ENCODE measurements around the gene ERCC2.
"Not testable (repeated sequence)": the region's sequence is repeated elsewhere in the genome, so short reads cannot be mapped to it uniquely, and the experiment has no call there.

The ERCC2 gene

DNA sequence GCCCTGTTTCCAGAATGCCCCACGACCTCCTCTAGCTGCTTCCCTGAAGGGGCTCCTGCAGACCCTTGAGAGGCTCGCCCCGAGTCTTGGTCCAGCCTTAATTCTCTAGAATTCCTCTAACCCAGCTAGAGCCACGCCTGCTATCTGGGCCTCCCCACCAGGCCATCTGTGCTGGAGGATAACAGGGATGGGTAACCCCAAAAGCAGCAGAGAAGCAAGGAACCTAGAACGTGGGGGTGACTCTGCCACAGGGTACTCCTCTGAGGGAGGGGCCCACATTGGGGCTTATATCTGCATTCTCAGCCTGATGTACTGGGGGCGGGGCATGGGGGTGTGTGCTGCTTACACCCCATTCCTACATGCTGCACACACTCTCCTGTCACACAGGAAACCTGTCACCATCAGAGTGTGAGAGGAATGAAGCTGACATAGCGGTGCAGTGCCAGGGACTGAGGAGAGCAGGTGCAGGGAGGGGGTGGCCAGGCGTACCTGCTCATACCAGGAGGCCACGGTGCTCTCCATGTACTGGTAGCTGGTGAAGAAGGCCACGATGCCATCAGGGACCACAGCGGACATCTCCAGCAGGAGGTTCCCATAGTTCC is 16.0 kb downstream of the ERCC2 start:
- DNase-seq (ENCODE audit: low read depth, low spot score), result no peak

DNA sequence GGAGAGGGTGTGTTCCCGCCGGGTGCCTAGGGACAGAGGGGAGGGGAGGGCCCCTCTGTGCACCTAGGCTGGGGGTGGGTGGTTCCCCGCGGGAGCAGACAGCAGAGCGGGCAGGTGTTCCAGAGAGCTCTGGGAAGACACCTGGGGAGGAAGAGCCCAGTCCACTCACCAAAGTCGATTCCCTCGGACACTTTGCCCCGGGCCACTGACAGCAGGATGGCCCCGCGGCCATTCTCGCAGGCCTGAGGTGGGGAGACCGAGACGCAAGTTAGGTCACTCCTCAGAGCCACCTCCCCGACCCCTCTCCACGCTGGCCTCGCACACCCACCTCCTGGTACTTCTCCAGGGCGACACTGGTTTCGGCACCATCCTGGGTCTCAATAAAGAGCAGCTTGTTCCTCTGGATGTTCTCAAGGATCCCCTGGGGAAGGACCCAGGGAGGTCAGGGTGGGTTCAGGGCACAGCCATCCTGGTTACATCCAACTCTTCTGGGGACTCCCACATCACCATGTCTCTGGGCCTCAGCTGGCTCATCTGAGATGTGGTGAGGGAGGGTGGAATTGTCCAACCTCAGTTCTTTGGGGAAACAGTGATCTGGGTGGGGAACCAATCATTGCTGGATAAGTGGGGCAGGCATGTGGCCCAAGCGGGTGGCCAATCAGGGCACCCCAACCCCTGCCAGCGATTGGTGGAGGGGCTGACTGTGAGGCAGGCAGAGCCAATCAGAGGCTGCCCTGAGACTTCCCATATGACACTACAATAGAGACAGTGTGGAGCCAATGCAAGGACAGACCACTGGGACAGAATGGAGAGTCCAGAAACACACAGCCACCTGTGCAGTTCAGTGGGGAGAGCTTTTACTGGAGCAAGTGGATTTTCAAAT is 17.2 kb downstream of the ERCC2 start:
- DNase-seq (ENCODE audit: low read depth, low spot score), result no peak

- no peak for DNase-seq (ENCODE audit: low read depth, low spot score)
Measured at GRCh38 chr19:45352471-45352870, 17.9 kb downstream of the ERCC2 start.

GRCh38 chr19:45352062-45352461 is 18.3 kb downstream of the ERCC2 start:
- no peak for DNase-seq (ENCODE audit: low read depth, low spot score)

DNA sequence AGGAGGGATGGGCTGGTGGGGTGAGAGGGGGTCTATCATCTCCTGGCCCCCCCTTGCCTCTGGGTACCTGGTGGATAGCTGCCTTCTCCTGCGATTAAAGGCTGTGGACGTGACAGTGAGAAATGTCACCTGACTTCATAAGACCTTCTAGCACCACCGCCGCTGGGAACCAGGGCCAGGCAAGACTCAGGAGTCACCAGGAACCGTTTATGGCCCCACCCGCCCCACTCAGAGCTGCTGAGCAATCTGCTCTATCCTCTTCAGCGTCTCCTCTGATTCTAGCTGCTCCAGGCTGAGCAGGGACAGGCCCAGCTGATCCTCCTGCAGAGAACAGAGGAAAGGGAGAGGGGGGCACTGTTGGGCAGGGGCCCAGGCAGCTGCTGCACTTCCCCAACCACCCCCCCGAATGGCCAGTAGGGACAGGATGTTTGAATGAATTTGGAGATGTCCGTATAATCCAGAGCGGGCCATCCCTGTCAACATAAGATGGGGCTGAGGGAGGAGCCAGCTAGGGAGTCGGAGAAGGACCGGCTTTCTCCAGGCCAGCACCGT is 18.9 kb downstream of the ERCC2 start:
- DNase-seq (ENCODE audit: low read depth, low spot score), result no peak

GRCh38 chr19:45350477-45351058 is 19.8 kb downstream of the ERCC2 start:
- no peak for DNase-seq (ENCODE audit: low read depth, low spot score)

DNA sequence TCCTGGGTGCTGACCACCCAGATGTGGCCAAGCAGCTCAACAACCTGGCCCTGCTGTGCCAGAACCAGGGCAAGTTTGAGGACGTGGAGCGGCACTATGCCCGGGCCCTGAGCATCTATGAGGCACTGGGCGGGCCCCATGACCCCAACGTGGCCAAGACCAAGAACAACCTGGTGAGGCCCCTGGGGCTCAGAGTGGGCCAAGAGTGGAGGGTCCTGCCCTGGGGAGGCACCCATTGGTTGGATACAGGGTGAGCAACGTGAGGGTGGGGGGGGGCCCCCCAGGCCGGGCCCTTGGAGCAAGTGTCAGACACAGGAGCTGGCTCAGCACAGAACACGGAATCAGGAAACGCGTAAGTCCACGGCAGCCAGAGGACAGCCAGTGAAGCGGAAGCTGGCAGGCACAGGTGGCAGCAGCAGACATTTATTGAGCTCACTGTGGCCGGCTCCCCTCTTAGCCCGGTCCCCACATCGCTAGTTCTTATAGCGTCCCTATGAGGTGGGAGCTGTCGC is 20.9 kb downstream of the ERCC2 start:
- no peak for DNase-seq (ENCODE audit: low read depth, low spot score)

DNA sequence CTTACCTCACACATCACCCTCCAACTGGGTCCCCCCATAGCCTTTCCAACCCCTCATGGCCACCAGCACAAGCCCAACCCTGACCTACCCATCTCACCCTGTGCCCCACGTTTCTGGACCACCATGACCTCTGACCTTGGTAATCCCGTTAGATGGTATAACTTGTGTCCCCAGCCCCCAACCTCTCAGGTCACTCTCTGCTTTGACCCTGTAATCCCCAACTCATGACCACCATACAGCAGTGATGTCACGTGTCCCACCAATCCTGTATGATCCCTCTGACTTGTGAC is 21.3 kb downstream of the ERCC2 start:
- no peak for DNase-seq (ENCODE audit: low read depth, low spot score)

- DNase-seq (ENCODE audit: low read depth, low spot score), result no peak
Measured at GRCh38 chr19:45348367-45349125, 21.8 kb downstream of the ERCC2 start.

DNA sequence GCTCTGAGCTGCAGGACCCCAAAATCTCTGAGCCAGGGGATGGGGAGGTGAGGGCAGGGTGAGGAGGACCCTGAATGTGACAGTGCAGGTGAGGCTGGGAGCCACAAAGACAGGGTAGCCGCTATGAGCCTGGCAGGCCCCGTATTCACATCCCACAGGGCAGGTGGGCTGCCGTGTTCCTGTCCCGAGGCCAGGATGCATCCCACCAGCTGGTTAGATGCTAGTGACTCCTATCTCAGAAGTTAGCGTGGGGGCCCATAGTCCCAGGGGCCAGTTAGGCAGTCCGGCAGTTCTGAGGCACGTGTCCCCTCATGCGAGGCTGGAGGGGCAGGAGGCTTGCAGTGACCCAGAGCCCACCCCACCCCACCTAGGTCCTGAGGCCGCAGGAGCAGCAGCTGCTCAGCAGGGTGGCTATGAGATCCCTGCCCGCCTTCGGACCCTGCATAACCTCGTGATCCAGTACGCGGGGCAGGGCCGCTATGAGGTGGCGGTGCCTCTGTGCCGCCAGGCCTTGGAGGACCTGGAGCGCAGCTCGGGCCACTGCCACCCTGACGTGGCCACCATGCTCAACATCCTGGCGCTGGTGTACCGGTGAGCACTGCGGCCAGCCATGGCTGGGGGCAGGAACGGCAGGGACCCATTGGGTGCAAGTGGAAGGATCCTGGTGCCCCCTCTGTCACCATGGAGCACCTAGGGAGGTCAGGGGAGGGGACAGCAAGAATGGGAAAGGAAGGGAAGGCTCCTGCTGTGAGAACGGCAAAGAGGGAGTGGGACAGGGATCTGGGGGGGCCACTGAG is 22.6 kb downstream of the ERCC2 start:
- no peak for DNase-seq (ENCODE audit: low read depth, low spot score)

DNA sequence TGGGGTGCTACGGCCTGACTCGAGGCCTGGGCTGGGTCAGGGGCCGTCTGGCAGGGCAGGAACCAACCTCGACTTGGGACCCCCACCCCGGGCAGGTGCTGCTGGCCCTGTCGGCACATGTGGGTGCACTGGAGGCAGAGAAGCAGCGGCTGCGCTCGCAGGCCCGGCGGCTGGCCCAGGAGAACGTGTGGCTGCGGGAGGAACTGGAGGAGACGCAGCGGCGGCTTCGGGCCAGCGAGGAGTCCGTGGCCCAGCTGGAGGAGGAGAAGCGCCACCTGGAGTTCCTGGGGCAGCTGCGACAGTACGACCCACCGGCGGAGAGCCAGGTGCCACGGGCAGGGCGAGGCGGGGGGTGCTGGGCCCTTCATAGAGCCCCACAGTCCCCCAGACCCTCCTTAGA is 23.9 kb downstream of the ERCC2 start:
- DNase-seq (ENCODE audit: low read depth, low spot score), result no peak

DNA sequence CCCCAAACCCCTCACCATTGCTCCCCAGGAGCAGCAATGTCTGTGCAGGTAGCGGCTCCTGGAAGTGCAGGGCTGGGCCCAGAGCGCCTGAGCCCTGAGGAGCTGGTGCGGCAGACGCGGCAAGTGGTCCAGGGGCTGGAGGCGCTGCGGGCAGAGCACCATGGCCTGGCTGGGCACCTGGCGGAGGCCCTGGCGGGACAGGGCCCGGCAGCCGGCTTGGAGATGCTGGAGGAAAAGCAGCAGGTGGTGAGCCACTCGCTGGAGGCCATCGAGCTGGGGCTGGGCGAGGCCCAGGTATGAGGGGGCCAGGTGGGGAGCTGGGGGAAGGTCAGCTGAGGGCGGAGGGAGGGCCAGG is 24.9 kb downstream of the ERCC2 start:
- no peak for DNase-seq (ENCODE audit: low read depth, low spot score)

- no peak for DNase-seq (ENCODE audit: low read depth, low spot score)
Measured at GRCh38 chr19:45344621-45345505, 25.5 kb downstream of the ERCC2 start.

GRCh38 chr19:45342911-45343310 is 27.5 kb downstream of the ERCC2 start:
- DNase-seq (ENCODE audit: low read depth, low spot score), result no peak

DNA sequence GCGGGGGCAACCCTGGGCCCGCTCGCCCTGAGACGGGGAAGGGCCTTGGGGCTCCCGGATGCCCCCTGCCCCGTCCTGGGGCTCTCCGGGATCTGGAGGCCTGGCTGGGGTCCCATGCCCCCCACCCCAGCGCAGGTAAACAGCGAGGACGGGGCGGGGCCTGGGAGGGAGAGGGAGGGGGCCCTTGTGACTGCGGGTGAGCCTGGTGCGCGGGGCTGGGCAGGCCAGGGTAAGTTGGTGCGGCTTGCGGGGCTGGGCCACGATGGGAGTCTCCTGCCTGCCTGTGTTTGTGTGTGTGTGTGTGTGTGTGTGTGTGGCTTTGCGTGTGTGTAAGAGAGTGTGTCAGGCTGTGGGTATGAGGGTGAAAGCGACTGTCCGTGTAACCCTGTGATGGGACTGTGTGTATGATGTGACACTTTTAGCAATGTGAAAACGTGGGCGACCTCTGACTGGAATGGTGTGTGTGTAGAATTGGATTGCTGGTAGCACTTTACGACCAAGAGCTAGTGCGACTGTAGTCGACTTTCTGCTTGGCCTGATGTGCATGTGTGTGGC is 29.4 kb downstream of the ERCC2 start:
- DNase-seq (ENCODE audit: low read depth, low spot score), result no peak

GRCh38 chr19:45340232-45340898 is 30.0 kb downstream of the ERCC2 start, which contains the start of gene KLC3:
Gene KLC3, plus strand, starts transcription at chr19:45340750. Its CDS starts 4,792 bp downstream, at chr19:45345542.
- DNase-seq (ENCODE audit: low read depth, low spot score), result no peak

GRCh38 chr19:45339629-45340028 is 30.7 kb downstream of the ERCC2 start:
- no peak for DNase-seq (ENCODE audit: low read depth, low spot score)

GRCh38 chr19:45336696-45337251 is 33.6 kb downstream of the ERCC2 start:
- DNase-seq (ENCODE audit: low read depth, low spot score), result no peak

DNA sequence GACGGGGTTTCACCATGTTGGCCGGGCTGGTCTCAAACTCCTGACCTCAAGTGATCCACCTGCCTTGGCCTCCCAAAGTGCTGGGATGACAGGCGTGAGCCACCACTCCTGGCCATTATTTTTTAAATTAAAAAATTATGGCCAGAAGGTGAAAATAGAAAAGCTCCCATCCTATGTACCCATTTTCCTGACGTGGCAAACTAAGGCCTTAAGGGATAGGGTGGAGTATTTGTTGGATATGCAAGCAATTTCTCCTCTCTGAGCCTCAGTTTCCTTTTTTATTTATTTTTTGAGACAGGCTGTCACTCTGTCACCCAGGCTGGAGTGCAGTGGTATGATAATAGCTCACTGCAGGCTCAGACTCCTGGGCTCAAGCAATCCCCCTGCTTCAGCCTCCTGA is 35.5 kb downstream of the ERCC2 start:
- not testable (repeated sequence) for DNase-seq (ENCODE audit: low read depth, low spot score)
